Measurements from ENCODE around the gene RPH3AL.

RPH3AL gene

GRCh38 chr17:304461-304860 lies 48.1 kb downstream of the RPH3AL start (continued):
- TF ChIP-seq ZNF18 (tag by site-specific recombination; IDR thresholded peaks at IDR 0.05) = no peak
- TF ChIP-seq ZNF664 (tag by site-specific recombination; IDR thresholded peaks at IDR 0.05) = no peak
- no peak for TF ChIP-seq KLF9 (tag by site-specific recombination; IDR thresholded peaks at IDR 0.05; ENCODE audit: low read depth)
- TF ChIP-seq BCL11B (tag by site-specific recombination; IDR thresholded peaks at IDR 0.05; ENCODE audit: low read depth) = no peak
- no peak for TF ChIP-seq PRDM6 (tag by site-specific recombination; IDR thresholded peaks at IDR 0.05)
- no peak for TF ChIP-seq ZNF501 (tag by site-specific recombination; IDR thresholded peaks at IDR 0.05)

GRCh38 chr17:303168-303567 lies 49.4 kb downstream of the RPH3AL start:
- TF ChIP-seq SALL2 (tag by site-specific recombination; IDR thresholded peaks at IDR 0.05; ENCODE audit: borderline replicate concordance) (no peak), ZNF121 (tag by site-specific recombination; IDR thresholded peaks at IDR 0.05) (0 out of 2 replicates have a peak, but pooled peaks have one; percentile 39), ZNF391 (tag by site-specific recombination; IDR thresholded peaks at IDR 0.05; ENCODE audit: borderline replicate concordance, low read depth) (no peak)
- Histone ChIP-seq H3K27ac (ENCODE audit: extremely low read depth, low read depth, low read length) (no peak overlapping the region), H3K4me3 (ENCODE audit: low read depth, low read length) (no peak overlapping the region), H3K4me1 (ENCODE audit: control insufficient read depth, insufficient read depth, low read length) (no peaks in the 10 kb centered on the region), H3K9me3 (ENCODE audit: control insufficient read depth, insufficient read depth, low read depth, low read length) (no peaks in the 10 kb centered on the region), H3K36me3 (ENCODE audit: control insufficient read depth in 2 of 2, insufficient read depth in 1 of 2, low read length in 2 of 2) (no peaks in the 10 kb centered on the region)
- POLR2A ChIA-PET = no interaction called here
- CTCF ChIA-PET = no interaction called here

GRCh38 chr17:302300-302698 lies 50.3 kb downstream of the RPH3AL start:
- Histone ChIP-seq H3K27ac (ENCODE audit: extremely low read depth, low read depth, low read length) (no peak overlapping the region), H3K4me1 (ENCODE audit: control insufficient read depth, insufficient read depth, low read length) (no peaks in the 10 kb centered on the region), H3K36me3 (ENCODE audit: control insufficient read depth in 2 of 2, insufficient read depth in 1 of 2, low read length in 2 of 2) (no peaks in the 10 kb centered on the region), H3K4me3 (ENCODE audit: low read depth, low read length) (no peak overlapping the region), H3K9me3 (ENCODE audit: control insufficient read depth, insufficient read depth, low read depth, low read length) (no peaks in the 10 kb centered on the region)
- TF ChIP-seq GLI2 (tag by site-specific recombination; IDR thresholded peaks at IDR 0.05; ENCODE audit: borderline replicate concordance, low read depth) (no peak), ZNF660 (tag by site-specific recombination; IDR thresholded peaks at IDR 0.05) (no peak), ZNF76 (tag by site-specific recombination; IDR thresholded peaks at IDR 0.05; ENCODE audit: borderline replicate concordance, low read depth) (no peak), ZNF791 (tag by site-specific recombination; IDR thresholded peaks at IDR 0.05) (no peak), SETDB1 (IDR thresholded peaks at IDR 0.05; ENCODE audit: insufficient read length, low read length) (no peak), SCRT2 (tag by site-specific recombination; IDR thresholded peaks at IDR 0.05) (no peak), ZNF626 (tag by site-specific recombination; IDR thresholded peaks at IDR 0.05) (no peak), HOXA7 (CRISPR knock-in tag; IDR thresholded peaks at IDR 0.05; ENCODE audit: borderline replicate concordance) (no peak), ZNF560 (tag by site-specific recombination; IDR thresholded peaks at IDR 0.05; ENCODE audit: borderline replicate concordance) (no peak), ZNF221 (tag by site-specific recombination; IDR thresholded peaks at IDR 0.05; ENCODE audit: borderline replicate concordance) (no peak), ZNF112 (tag by site-specific recombination; IDR thresholded peaks at IDR 0.05) (no peak), ZNF362 (tag by site-specific recombination; IDR thresholded peaks at IDR 0.05) (no peak)
- POLR2A ChIA-PET = no interaction called here
- CTCF ChIA-PET = interaction anchor here (0.6 kb wide), 1 partner anchor 9 kb away, joined by 3 read pairs; no protein-coding TSS in a partner anchor
